Measurements from ENCODE around the gene ABI1.

DNA sequence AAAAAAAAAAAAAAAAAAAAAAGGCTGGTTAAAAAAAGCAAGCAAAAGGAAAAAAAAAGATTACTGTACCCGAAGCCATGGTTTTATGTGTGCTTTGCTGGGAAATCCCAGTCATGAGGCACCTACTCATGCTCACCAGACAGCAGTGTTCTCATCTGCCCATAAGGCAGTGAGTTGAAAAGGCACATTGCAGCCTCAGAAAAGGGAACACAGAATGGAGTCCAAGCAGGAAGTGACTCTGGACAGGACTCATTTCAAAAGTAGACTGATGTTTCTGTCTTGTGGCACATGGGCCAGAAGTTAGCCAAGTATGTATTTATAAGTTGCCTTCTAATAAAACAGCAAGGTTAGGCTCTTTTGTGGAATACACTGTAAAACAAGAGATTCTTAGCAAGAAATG, 123.0 kb downstream of the ABI1 start:
- TF ChIP-seq, protein P1, sequence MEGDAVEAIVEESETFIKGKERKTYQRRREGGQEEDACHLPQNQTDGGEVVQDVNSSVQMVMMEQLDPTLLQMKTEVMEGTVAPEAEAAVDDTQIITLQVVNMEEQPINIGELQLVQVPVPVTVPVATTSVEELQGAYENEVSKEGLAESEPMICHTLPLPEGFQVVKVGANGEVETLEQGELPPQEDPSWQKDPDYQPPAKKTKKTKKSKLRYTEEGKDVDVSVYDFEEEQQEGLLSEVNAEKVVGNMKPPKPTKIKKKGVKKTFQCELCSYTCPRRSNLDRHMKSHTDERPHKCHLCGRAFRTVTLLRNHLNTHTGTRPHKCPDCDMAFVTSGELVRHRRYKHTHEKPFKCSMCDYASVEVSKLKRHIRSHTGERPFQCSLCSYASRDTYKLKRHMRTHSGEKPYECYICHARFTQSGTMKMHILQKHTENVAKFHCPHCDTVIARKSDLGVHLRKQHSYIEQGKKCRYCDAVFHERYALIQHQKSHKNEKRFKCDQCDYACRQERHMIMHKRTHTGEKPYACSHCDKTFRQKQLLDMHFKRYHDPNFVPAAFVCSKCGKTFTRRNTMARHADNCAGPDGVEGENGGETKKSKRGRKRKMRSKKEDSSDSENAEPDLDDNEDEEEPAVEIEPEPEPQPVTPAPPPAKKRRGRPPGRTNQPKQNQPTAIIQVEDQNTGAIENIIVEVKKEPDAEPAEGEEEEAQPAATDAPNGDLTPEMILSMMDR (IDR thresholded peaks at IDR 0.05), result no peak
- no peak for TF ChIP-seq POLR2A (IDR thresholded peaks at IDR 0.05)
